HG03439 (cell line): ENCODE measurements around the gene ZNF346.
"Not testable (repeated sequence)": the region's sequence is repeated elsewhere in the genome, so short reads cannot be mapped to it uniquely, and the experiment has no call there.

ENCODE experiments used
- ATAC-seq: cut with Tn5 transposase; IDR thresholded peaks from one replicate; pipeline ENCODE4 v1.9.1; 2021; ENCODE audit warnings: mild to moderate bottlenecking, moderate library complexity; ENCODE audit not compliant: unreplicated experiment

Gene ZNF346, protein sequence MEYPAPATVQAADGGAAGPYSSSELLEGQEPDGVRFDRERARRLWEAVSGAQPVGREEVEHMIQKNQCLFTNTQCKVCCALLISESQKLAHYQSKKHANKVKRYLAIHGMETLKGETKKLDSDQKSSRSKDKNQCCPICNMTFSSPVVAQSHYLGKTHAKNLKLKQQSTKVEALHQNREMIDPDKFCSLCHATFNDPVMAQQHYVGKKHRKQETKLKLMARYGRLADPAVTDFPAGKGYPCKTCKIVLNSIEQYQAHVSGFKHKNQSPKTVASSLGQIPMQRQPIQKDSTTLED

DNA sequence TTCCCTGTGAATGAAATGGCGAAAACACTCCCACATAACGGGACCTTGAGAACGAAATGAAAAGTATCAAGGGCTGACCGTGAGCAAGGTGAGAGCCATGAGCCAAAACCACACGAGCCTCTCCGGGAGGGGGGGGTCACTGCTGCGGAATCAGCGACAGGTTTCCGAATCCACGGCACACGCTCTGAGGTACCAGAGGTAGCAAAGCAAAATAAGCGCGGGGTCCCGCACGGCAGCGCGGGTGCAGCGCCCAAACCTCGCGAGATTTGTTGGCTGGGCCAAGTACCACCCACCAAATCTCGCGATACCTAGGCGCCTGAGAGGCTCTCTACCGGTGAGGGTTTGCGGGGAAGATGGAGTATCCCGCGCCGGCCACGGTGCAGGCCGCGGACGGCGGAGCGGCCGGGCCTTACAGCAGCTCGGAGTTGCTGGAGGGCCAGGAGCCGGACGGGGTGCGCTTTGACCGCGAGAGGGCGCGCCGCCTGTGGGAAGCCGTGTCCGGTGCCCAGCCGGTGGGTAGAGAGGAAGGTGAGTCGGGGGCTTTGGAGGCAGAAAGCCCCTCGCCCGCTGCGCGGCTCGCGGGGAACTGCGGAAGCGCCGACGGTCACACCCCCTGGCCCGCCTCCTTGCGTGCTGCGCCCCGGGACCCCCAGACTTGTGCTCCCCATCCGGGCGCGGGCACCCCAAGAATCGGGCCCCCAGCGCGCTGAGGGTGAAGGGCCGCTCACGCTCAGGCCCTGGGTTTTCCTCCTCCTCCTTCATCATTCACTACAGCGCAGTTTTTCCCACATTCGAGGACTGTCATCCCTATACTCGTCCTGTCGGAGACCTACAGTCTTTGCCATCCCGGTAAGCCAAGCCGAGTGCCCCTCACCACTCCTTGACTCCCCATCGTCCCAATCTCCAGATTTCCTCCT lies at the start of gene ZNF346:
Gene ZNF346, plus strand, starts transcription at position 311 of the 917 bp plus-strand sequence. Its CDS starts 43 bp downstream, at position 354.
- ATAC-seq: peak; percentile 88

DNA sequence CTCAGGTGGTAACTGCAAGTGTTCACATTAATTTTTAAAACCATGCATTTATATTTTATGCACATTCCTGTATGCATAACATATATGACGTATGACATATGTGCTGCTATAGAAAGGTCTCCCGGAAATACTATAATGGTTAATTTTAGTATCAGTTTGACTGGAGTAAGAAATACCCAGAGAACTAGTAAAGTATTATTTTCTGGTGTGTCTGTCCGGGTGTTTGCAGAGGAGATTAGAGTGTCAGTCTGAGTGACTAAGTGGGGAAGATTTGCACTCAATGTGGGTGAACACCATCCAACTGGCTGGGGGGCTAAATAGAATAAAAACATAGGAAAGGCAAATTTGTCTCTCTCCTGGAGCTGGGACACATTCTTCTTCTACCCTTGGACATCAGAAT lies 42.8 kb upstream of the ZNF346 start:
- no peak for ATAC-seq

- no peak for ATAC-seq
Measured at GRCh38 chr5:176980818-176981217, 41.7 kb upstream of the ZNF346 start.

DNA sequence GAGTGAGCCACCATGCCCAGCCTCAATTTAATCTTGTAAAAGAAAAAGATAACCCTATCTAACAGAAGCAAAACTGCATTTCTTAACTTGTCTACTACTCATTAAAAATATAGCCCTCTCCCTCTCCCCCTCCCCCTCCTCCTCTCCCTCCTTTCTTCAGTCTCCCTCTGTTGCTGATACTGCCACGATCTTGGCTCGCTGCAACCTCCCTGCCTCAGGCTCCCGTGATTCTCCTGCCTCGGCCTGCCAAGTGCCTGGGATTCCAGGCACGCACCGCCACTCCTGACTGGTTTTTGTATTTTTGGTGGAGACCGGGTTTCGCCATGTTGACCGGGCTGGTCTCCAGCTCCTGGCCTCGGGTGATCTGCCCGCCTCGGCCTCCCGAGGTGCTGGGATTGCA lies 39.4 kb upstream of the ZNF346 start:
- ATAC-seq: not testable (repeated sequence)

- not testable (repeated sequence) for ATAC-seq
Measured at GRCh38 chr5:176983593-176983992, 38.9 kb upstream of the ZNF346 start.

DNA sequence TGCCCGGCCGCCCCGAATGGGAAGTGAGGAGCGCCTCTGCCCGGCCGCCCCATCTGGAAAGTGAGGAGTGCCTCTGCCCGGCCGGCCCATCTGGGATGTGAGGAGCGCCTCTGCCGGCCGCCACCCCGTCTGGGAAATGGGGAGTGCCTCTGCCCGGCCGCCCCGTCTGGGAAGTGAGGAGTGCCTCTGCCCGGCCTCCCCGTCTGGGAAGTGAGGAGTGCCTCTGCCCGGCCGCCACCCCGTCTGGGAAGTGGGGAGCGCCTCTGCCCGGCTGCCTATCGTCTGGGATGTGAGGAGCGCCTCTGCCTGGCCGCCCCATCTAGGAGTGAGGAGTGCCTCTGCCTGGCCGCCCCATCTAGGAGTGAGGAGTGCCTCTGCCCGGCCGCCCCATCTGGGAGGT lies 38.3 kb upstream of the ZNF346 start:
- not testable (repeated sequence) for ATAC-seq

GRCh38 chr5:176985516-176985915 lies 37.0 kb upstream of the ZNF346 start:
- ATAC-seq: no peak

DNA sequence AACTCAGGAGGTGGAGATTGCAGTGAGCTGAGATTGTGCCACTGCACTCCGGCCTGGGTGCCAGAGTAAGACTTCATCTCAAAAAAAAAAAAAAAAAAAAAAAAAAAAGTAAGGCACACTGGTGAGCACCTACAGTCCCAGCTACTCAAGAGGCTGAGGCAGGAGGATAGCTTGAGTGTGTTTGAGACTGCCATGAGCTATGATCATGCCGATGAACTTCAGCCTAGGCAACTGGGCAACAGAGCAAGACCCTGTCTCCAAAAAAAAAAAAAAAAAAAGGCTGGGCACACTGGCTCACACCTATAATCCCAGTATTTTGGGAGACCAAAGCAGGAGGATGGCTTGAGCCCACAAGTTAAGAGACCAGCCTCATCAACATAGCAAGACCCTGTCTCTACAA lies 36.2 kb upstream of the ZNF346 start:
- no peak for ATAC-seq

DNA sequence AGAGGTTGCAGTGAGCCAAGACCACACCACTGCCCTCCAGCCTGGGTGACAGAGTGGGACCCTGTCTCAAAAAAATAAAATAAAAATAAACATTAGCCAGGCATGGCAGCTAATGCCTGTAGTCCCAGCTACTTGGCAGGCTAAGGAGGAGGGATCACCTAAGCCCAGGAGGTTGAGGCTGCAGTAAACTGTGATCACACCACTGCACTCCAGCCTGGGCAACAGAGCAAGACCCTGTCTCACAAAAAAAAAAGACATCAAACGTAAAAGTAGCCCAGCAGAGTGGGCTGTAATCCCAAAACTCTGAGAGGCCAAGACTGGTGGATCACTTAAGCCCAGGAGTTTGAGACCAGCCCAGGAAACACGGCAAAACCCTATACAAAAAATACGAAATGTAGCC lies 34.9 kb upstream of the ZNF346 start:
- ATAC-seq: no peak

GRCh38 chr5:176993081-176993480 lies 29.4 kb upstream of the ZNF346 start:
- ATAC-seq: not testable (repeated sequence)

GRCh38 chr5:176994460-176995121 lies 27.9 kb upstream of the ZNF346 start:
- no peak for ATAC-seq

DNA sequence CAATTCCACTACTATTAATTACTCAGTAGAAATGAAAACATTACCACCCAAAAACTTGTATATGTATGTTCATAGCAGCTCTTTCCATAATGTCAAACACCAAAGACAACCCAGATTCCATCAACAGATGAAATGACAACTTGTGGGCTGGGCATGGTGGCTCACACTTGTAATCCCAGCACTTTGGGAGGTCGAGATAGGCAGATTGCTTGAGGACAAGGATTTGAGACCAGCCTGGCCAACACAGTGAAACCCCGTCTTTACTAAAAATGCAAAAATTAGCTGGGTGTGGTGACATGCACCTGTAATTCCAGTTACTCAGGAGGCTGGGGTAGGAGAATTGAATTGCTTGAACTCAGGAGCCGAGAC lies 27.4 kb upstream of the ZNF346 start:
- no peak for ATAC-seq

DNA sequence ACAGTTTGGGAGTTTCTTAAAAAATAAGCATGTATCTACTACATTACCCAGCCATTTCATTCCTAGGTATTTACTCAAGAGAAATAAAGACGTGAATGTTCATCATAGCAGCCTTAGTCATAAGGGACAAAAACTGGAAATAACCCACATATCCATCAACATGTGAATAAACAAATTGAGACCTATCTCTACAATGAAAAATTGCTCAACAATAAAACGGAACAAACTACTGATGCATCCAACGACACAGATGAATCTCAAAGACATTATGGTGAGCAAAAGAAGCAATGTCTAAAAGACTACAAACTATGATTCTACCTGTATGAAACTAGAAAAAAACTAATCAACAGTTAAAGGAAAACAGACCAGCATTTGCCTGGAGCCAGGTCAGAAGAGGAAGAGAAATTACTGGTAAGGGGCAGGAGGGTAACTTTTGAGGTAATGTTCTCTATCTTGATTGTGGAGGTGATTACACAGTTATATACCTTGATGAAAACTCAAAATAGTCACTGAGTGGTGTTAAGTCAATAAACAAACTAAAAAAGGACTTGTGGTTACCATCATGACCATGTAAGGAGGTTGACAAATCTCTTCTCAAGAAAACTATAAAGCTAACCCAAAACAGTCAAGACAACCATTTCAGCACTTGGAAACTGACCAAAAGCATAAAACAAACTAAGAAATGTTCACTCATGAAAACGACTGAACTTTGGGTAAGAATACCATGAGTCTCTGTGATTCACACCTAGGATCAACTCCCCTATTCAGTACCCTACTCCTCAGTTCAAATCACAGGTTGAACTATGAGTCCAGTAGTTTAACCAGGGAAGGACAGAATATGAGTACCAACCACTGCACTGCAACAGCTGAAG lies 26.4 kb upstream of the ZNF346 start:
- no peak for ATAC-seq

- no peak for ATAC-seq
Measured at GRCh38 chr5:176996780-176997179, 25.7 kb upstream of the ZNF346 start.

DNA sequence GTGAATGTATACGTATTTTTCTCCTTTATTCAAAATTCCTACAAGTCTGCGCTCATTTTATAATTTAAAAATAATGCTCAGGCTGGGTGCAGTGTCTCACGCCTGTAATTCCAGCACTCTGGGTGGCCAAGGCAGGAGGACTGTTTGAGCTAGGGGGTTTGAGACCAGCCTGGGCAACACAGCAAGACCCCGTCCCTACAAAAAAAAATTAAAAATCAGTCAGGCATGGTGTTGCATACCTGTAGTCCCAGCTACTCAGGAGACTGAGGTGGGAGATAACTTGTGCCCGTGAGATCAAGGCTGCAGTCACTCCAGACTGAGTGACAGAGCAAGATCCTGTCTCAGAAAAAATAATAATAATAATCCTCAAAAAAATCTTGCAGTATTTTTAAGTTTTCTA lies 23.7 kb upstream of the ZNF346 start:
- no peak for ATAC-seq

- not testable (repeated sequence) for ATAC-seq
Measured at GRCh38 chr5:176999526-176999925, 23.0 kb upstream of the ZNF346 start.

DNA sequence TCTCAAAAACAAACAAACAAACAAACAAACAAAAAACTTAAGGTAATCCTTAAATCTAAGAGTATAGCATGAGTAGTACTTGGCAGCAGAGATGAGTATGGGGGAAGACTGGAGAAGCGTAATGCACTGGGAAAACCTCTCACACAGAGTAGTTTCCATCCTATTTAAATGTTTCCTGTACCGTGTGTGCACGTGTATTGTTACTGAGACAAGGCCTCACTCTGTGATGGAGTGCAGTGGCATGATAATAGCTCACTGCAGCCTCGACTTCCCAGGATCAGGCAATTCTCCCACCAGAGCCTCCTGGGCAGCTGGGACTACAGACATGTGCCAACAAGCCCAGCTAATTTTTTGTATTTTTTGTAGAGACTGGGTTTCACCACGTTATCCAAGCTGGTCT lies 18.8 kb upstream of the ZNF346 start:
- ATAC-seq: no peak

GRCh38 chr5:177004961-177005360 lies 17.5 kb upstream of the ZNF346 start:
- ATAC-seq: no peak

GRCh38 chr5:177005619-177006264 lies 16.8 kb upstream of the ZNF346 start:
- peak; percentile 54 for ATAC-seq
